ENCODE measurements around the gene ARFGAP1.
A peak's percentile ranks its signal among the peaks of the same experiment; 100 is the strongest.

Gene ARFGAP1

GRCh38 chr20:63241272-63241671, 31.3 kb upstream of the ARFGAP1 start:
- DNase-seq: no peak

GRCh38 chr20:63242736-63243135, 29.9 kb upstream of the ARFGAP1 start:
- no peak for DNase-seq

GRCh38 chr20:63243604-63244247, 28.9 kb upstream of the ARFGAP1 start:
- DNase-seq: peak; percentile 37

GRCh38 chr20:63244468-63244867, 28.1 kb upstream of the ARFGAP1 start:
- no peak for DNase-seq

- peak; percentile 64 for DNase-seq
These were observed 25.9 kb upstream of the ARFGAP1 start for GRCh38 chr20:63246490-63247288.

GRCh38 chr20:63247671-63248228, 24.9 kb upstream of the ARFGAP1 start:
- no peak for DNase-seq

GRCh38 chr20:63248835-63249591, 23.6 kb upstream of the ARFGAP1 start:
- DNase-seq: no peak

GRCh38 chr20:63249891-63250290, 22.7 kb upstream of the ARFGAP1 start:
- DNase-seq: no peak

GRCh38 chr20:63251350-63251749, 21.3 kb upstream of the ARFGAP1 start:
- DNase-seq: peak; percentile 47

- DNase-seq: peak; percentile 50
These were observed 20.3 kb upstream of the ARFGAP1 start for GRCh38 chr20:63252284-63252711.

GRCh38 chr20:63253065-63253437, 19.6 kb upstream of the ARFGAP1 start:
- no peak for DNase-seq

GRCh38 chr20:63253438-63254231, 19.0 kb upstream of the ARFGAP1 start:
- DNase-seq: peak; percentile 93

- no peak for DNase-seq
These were observed 18.4 kb upstream of the ARFGAP1 start, which contains the start of gene NKAIN4 for GRCh38 chr20:63254232-63254605. Gene NKAIN4 (minus strand): TSS chr20:63254463. CDS start chr20:63254450, 13 bp downstream.

- peak; percentile 88 for DNase-seq
These were observed 17.8 kb upstream of the ARFGAP1 start for GRCh38 chr20:63254606-63255384.

- peak; percentile 63 for DNase-seq
These were observed 16.5 kb upstream of the ARFGAP1 start for GRCh38 chr20:63255931-63256704.

GRCh38 chr20:63256954-63257353, 15.7 kb upstream of the ARFGAP1 start:
- DNase-seq: no peak

GRCh38 chr20:63257629-63258028, 15.0 kb upstream of the ARFGAP1 start:
- DNase-seq: no peak

GRCh38 chr20:63258781-63259180, 13.8 kb upstream of the ARFGAP1 start:
- peak; percentile 75 for DNase-seq

GRCh38 chr20:63259734-63260460, 12.7 kb upstream of the ARFGAP1 start:
- peak; percentile 25 for DNase-seq

- DNase-seq: no peak
These were observed 12.1 kb upstream of the ARFGAP1 start for GRCh38 chr20:63260521-63260920.

All from eye (tissue), 1 donor.